Vagina (tissue), 2 donors: ENCODE measurements around the gene ASXL2. TPM values are rescaled to one million over a fixed set of nuclear protein-coding genes. Genes with fewer than 3 reads are reported as not detected.

Source experiments
- DNase-seq, 2 donors: peaks; one replicate each; pipeline ENCODE4 v3.0.0-alpha.2; 2017; ENCODE audit errors: extremely low spot score in 2 of 2
- H3K27ac ChIP-seq: fragments of 200-600 bp; sonication (generic); one replicate; pipeline ENCODE4 v1.5.1; 2019
- H3K27me3 ChIP-seq: fragments of 200-600 bp; sonication (generic); one replicate; pipeline ENCODE4 v1.5.1; 2019
- H3K36me3 ChIP-seq, 2 donors: fragments of 200-600 bp; sonication (generic); one replicate each; pipeline ENCODE4 v1.5.1; 2017 to 2019
- H3K4me1 ChIP-seq: fragments of 200-600 bp; sonication (generic); one replicate; pipeline ENCODE4 v1.5.1; 2019
- H3K4me3 ChIP-seq, 2 donors: fragments of 200-600 bp; sonication (generic); 1 replicate in 1 of 2; 2 replicates in 1 of 2; pipeline ENCODE4 v1.5.1; 2016 to 2019
- H3K9me3 ChIP-seq: fragments of 200-600 bp; sonication (generic); one replicate; pipeline ENCODE4 v1.5.1; 2019
- POLR2A ChIP-seq, 2 donors: fragments of 450-650 bp; IDR thresholded peaks; one replicate each; pipeline ENCODE4 v1.6.1; 2017; ENCODE audit warnings: antibody characterized with exemption in 2 of 2, mild to moderate bottlenecking in 2 of 2, moderate library complexity in 2 of 2
- POLR2AphosphoS5 ChIP-seq, 2 donors: sonication (generic); formaldehyde crosslinking; IDR thresholded peaks; one replicate each; pipeline ENCODE4 v1.9.0; 2017; ENCODE audit warnings: antibody characterized with exemption in 2 of 2, mild to moderate bottlenecking in 2 of 2, low read depth in 1 of 2; ENCODE audit not compliant: insufficient read depth in 1 of 2
- intact Hi-C: fragments of 100-400 bp; cut with DNase I; formaldehyde crosslinking; loops from one replicate; pipeline ENCODE4 v1.15.1; 2023
- total RNA-seq: library from RNA; depleted of rRNA; stranded (reverse); fragments of >200 nt; gene quantifications from one replicate; pipeline ENCODE4 v1.2.3, GENCODE V29; 2016
- TF ChIP-seq, protein P1 (sequence below), 3 experiments: fragments of 450-650 bp in 2 of 3; fragments of 200-600 bp in 1 of 3; sonication (generic) in 1 of 3; IDR thresholded peaks; one replicate each; pipeline ENCODE4 v1.5.1; 2017 to 2019; ENCODE audit warnings: antibody characterized with exemption in 3 of 3, mild to moderate bottlenecking in 2 of 3, moderate library complexity in 2 of 3

ASXL2 gene
- total RNA-seq, 1 donor from 2014 or later: 16.2 TPM

DNA sequence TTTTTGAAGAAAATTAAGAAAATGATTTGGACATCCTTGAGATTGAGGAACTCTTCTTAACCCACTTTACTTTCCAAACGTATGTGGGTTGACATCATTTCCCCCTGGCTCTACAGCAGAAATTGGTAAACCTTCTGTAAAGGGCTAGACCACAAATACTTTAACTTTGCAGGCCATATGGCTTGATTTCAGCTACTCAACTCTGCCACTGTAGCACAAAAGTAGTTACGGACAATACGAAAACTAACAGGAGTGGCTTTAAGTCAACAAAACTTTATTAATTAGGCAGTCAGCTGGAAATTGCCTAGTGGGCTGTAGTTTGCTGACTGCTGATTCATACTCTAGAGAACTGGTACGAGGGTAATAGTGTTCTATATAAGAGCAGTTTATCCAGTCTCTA lies 121.8 kb downstream of the ASXL2 start:
- no peak overlapping the region for H3K27ac ChIP-seq
- intact Hi-C loops: no loop called here
- TF ChIP-seq, protein P1, sequence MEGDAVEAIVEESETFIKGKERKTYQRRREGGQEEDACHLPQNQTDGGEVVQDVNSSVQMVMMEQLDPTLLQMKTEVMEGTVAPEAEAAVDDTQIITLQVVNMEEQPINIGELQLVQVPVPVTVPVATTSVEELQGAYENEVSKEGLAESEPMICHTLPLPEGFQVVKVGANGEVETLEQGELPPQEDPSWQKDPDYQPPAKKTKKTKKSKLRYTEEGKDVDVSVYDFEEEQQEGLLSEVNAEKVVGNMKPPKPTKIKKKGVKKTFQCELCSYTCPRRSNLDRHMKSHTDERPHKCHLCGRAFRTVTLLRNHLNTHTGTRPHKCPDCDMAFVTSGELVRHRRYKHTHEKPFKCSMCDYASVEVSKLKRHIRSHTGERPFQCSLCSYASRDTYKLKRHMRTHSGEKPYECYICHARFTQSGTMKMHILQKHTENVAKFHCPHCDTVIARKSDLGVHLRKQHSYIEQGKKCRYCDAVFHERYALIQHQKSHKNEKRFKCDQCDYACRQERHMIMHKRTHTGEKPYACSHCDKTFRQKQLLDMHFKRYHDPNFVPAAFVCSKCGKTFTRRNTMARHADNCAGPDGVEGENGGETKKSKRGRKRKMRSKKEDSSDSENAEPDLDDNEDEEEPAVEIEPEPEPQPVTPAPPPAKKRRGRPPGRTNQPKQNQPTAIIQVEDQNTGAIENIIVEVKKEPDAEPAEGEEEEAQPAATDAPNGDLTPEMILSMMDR (IDR thresholded peaks at IDR 0.05): no peak
- TF ChIP-seq POLR2AphosphoS5 (IDR thresholded peaks at IDR 0.05; ENCODE audit: insufficient read depth in 1 of 2, low read depth in 1 of 2) (no peak), POLR2A (IDR thresholded peaks at IDR 0.05) (no peak)
- no peaks in the 10 kb centered on the region for H3K9me3 ChIP-seq
- peaks cover 0 to 20% of the 10 kb centered on the region in 2 donors for H3K36me3 ChIP-seq
- no peak overlapping the region for H3K4me3 ChIP-seq
- no peaks in the 10 kb centered on the region for H3K27me3 ChIP-seq
- no peak for DNase-seq
- no peaks in the 10 kb centered on the region for H3K4me1 ChIP-seq

DNA sequence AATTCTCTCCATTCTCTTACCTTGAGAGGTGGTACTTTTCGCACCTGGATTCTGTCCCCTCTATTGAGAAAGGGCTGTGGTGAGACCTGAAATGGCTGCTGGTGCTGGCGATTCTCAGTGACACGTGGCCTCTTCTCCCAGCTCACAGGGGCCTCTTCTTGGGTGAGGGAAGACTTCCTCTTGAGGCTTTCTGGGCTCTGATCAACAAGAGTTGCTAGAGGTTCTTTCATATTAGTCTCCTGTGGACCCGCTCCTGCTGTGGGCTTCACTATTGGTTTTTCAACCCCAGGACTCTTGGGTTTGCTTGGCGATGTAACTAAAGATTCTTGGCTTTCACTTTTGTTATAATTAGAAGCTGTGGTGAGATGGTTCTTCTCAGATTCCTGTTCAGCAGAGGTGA lies 128.6 kb downstream of the ASXL2 start:
- Histone ChIP-seq H3K27me3 (no peaks in the 10 kb centered on the region), H3K27ac (no peak overlapping the region), H3K4me3 (no peak overlapping the region), H3K4me1 (no peaks in the 10 kb centered on the region), H3K36me3 (peaks cover 0 to 44% of the 10 kb centered on the region in 2 donors), H3K9me3 (no peaks in the 10 kb centered on the region)
- intact Hi-C loops: no loop called here
- no peak for DNase-seq
- TF ChIP-seq, protein P1 (IDR thresholded peaks at IDR 0.05): no peak
- TF ChIP-seq POLR2A (IDR thresholded peaks at IDR 0.05) (no peak), POLR2AphosphoS5 (IDR thresholded peaks at IDR 0.05; ENCODE audit: insufficient read depth in 1 of 2, low read depth in 1 of 2) (no peak)

DNA sequence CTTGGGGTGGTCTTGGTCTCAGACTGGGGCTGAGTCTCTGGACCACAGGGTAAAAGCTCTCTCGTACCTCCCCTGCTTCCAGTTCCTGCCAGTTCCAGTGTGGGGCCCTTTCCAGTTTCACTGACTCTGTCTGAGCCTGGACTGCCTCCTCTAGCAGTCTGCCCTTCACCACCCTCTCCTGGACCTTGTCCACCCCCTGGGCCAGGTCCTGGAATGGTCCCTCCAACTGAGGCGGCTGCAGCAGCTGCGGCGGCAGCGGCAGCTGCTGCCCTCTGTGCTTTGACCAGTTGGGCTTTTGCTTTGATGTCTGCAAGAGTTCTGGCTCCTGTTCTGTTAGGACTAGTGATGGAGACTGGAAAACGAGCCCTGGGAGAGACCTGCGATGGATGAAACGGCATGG lies 134.2 kb downstream of the ASXL2 start:
- no peak overlapping the region for H3K4me3 ChIP-seq
- H3K36me3 ChIP-seq: peaks cover 0 to 31% of the 10 kb centered on the region in 2 donors
- H3K9me3 ChIP-seq: no peaks in the 10 kb centered on the region
- intact Hi-C loops: no loop called here
- TF ChIP-seq POLR2A (IDR thresholded peaks at IDR 0.05) (no peak), POLR2AphosphoS5 (IDR thresholded peaks at IDR 0.05; ENCODE audit: insufficient read depth in 1 of 2, low read depth in 1 of 2) (no peak)
- TF ChIP-seq, protein P1 (IDR thresholded peaks at IDR 0.05): no peak
- no peak overlapping the region for H3K27ac ChIP-seq
- DNase-seq: no peak
- no peaks in the 10 kb centered on the region for H3K27me3 ChIP-seq
- H3K4me1 ChIP-seq: no peaks in the 10 kb centered on the region

DNA sequence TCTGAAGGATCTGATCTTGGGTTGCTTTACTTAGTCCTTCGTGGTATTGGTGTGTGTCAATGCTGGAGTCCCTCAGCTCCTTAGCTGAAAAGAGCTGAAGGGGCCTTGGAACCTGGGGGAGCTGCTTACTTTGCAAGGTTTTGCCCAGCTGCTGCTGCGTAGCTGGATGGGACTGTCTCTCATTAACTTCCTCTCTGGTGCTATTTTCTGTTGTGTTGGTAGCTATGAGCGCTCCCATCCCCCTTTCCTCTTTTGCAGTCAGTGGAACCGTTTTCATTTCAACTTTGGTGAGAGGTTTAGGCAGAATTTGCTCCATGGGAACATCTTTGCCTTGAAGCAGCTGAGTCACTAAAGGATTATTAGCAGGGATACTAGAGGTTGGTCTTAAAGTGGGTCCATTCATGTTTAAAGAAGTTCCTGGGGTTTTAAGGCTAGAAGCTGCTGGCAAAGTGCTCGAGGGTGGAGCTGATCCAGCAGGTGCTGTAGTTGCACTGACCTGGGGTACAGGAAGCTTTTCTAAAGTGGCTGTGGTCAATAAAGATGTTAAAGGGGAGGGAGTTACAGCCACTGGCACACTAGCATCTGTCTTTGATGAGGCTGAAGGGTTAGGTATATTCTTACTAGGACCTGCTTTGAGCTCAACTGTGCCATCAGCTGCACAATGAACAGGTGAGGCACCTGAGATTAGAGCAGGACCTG lies 135.0 kb downstream of the ASXL2 start:
- TF ChIP-seq POLR2AphosphoS5 (IDR thresholded peaks at IDR 0.05; ENCODE audit: insufficient read depth in 1 of 2, low read depth in 1 of 2) (no peak), POLR2A (IDR thresholded peaks at IDR 0.05) (no peak)
- TF ChIP-seq, protein P1 (IDR thresholded peaks at IDR 0.05): no peak
- DNase-seq: no peak
- Histone ChIP-seq H3K36me3 (peaks cover 0 to 26% of the 10 kb centered on the region in 2 donors), H3K9me3 (no peaks in the 10 kb centered on the region), H3K27me3 (no peaks in the 10 kb centered on the region), H3K27ac (no peak overlapping the region), H3K4me1 (no peaks in the 10 kb centered on the region), H3K4me3 (no peak overlapping the region)
- intact Hi-C loops: no loop called here

DNA sequence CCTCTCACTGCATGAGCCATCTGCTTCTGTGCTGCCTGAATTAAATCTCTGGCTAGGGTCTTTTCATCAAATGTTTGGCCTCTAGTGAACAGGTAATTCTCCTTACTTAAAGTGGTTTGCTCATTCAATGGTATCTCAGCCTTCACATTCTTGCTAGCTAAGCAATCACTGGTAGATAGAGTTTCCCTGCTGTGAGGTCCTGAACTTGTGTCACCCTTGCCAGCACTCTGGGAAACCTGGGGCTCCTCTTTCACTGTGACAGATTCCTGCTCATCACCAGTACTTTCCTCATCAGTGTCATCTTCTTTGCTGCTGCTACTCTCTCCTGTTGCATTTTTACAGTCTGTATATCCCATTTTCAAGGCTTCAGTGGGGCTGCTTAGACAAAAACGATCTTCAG lies 135.8 kb downstream of the ASXL2 start:
- Histone ChIP-seq H3K9me3 (no peaks in the 10 kb centered on the region), H3K4me1 (no peaks in the 10 kb centered on the region), H3K27ac (no peak overlapping the region), H3K27me3 (no peaks in the 10 kb centered on the region), H3K36me3 (peaks cover 0 to 26% of the 10 kb centered on the region in 2 donors), H3K4me3 (no peak overlapping the region)
- intact Hi-C loops: no loop called here
- TF ChIP-seq POLR2AphosphoS5 (IDR thresholded peaks at IDR 0.05; ENCODE audit: insufficient read depth in 1 of 2, low read depth in 1 of 2): no peak
- TF ChIP-seq, protein P1 (IDR thresholded peaks at IDR 0.05): no peak
- DNase-seq: no peak
